HG02588 (cell line): ENCODE measurements around the gene TNFAIP8L3.

Experiments
- ATAC-seq: cut with Tn5 transposase; IDR thresholded peaks from one replicate; pipeline ENCODE4 v1.9.1; 2021; ENCODE audit warnings: mild to moderate bottlenecking, moderate library complexity; ENCODE audit not compliant: unreplicated experiment

Gene TNFAIP8L3

GRCh38 chr15:51011212-51011611 is 83.5 kb downstream of the TNFAIP8L3 start:
- no peak for ATAC-seq

- no peak for ATAC-seq
Measured at GRCh38 chr15:51007131-51007666, 87.5 kb downstream of the TNFAIP8L3 start.
